ENCODE measurements around the gene BPI.
"Not testable (repeated sequence)": the region's sequence is repeated elsewhere in the genome, so short reads cannot be mapped to it uniquely, and the experiment has no call there.

BPI gene

GRCh38 chr20:38303908-38304379, at the start of gene BPI:
Gene BPI, plus strand, starts transcription at chr20:38304156. Its CDS starts 68 bp downstream, at chr20:38304224.
- no peak for DNase-seq

- not testable (repeated sequence) for DNase-seq
These were observed 49.3 kb upstream of the BPI start for GRCh38 chr20:38254621-38255020.

GRCh38 chr20:38255393-38255792, 48.6 kb upstream of the BPI start:
- no peak for DNase-seq

- DNase-seq, result no peak
These were observed 47.9 kb upstream of the BPI start for GRCh38 chr20:38256021-38256420.

DNA sequence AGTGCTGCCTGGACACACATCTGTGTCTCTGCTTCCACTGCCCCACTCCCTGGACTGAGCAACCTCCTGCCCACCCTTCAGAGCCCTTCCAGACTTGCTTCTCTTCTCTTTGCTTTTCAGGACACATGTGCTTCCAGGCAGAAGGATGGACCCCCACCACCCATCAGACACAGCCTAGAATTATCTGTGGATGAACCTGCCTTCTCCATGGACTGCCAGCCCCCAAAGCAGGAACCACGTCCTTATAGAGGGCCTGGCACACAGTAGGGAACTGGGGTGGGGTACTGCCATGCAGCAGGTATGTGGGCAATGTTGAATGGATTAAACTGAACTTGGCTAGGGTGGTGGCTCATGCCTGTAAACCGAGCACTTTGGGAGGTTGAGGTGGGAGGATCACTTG, 47.0 kb upstream of the BPI start:
- DNase-seq, result no peak

GRCh38 chr20:38258545-38259215, 45.3 kb upstream of the BPI start:
- no peak for DNase-seq

DNA sequence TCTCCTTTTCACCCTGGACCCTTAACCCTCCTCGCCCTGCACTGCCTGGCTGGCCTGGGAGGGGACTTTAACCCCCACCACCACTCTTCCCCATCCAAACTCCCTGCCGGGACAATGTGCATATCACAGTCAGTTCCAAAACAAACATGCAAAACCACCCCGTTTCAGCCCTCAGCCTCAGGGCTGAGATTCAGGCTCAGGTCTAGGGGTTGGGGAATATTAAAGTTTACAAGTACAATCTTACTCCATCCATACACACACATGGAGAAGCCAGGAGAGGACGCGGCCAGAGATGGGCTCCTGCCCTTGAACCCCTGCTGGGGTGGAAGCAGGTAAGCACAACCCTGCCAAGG, 44.0 kb upstream of the BPI start:
- DNase-seq, result no peak

DNA sequence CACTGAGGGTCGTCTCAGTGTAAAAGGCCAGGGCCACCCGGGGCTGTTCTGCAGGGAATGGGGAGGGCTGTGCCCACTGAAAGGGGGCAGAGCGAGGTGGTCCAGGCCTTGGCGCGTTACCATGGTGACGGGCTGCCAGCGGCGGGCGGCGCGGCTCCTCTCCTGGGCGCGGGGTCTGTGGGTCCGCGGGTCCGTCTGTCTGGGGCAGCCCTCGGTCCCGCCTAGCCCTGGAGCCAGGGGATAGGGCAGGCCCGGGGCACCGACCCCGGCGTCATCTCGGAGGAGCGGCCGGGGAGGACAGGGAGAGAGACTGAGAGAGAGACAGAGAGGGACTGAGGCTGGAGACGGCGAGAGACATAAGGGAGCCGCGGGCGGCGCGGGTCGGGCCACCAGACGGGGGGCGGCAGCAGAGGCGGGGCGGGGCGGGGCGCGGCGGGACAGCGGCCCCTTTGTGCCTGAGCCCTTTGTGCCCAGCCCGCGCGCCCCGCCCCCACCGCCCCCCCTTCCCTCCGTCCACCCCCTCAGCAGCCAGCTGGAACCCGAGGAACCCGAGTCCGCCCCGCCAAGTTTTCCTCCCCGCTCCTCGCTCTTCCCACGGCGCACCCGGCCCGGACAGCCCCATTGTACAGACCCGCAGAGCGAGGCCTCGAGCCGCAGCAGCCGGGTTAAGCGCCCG, 43.4 kb upstream of the BPI start, which contains the start of gene KIAA1755:
KIAA1755 (minus strand) TSS at position 358 of the 676 bp plus-strand sequence; CDS start at position 123, 235 bp downstream.
- DNase-seq, result no peak

DNA sequence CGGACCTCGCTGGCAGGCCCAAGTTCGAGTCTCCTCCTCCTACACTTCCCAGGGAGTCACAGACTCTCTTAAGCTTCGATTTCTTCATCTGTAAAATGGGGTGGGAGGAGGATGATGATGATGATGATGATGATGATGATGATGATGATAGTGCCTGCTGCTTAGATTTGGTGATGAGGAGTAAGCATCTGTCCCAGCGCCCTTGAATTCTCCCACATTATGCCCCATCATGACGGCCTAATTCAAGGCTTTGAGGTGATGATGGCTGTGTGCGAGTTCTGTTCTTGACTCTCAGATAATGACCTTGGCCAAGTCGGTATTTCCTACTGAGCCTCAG, 42.9 kb upstream of the BPI start:
- DNase-seq, result no peak

DNA sequence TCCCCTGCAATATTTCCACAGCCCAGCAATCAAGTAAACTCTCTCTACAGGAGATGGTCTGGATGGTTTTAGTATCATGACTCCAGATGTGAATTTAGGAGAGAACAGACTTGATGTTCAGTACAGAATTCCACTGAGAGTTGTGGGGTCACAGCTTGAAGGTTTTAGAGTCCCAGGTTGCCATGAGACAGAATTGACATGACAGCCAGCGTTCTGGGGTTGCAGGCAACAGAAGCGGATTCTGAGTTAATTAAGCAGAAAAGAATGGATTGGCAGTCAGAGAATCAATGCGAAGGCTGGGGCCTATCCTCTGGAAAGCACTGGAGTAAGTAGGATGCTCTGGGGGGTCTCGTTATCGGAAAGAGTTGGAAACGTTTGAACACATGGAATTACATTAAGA, 41.0 kb upstream of the BPI start:
- no peak for DNase-seq

- no peak for DNase-seq
These were observed 37.5 kb upstream of the BPI start for GRCh38 chr20:38266426-38266825.

GRCh38 chr20:38267296-38267695, 36.7 kb upstream of the BPI start:
- no peak for DNase-seq

DNA sequence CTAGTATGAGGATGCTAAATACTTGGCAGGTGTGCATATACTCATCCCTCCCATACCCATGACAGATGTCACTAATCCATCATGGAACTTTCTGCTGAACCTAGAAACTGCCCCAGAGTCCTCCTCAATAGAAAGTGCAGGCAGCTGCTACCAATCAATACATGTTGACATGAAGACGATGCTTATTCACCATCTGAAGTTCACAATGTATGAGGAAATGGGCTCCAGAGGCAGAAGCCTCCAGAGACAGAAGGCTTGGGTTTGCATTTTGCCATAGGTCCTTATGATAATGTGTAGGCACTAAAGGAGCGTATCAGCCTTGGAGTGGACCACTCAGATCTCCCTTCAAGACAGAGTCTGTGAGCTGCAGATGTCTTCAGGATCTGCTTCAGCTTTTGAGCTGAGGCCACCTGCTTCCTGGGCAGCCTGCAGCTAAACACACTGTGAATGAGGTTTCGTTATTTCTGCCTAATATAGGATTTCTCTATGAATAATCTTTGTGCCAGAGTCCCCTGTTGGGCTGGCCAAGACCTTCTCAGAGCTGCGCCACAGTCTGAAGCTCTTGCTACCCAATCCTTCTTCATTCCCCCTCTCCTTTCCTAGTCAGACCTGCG, 35.9 kb upstream of the BPI start:
- DNase-seq, result no peak

- no peak for DNase-seq
These were observed 34.9 kb upstream of the BPI start for GRCh38 chr20:38269040-38269439.

GRCh38 chr20:38269715-38270114, 34.2 kb upstream of the BPI start:
- no peak for DNase-seq

GRCh38 chr20:38270869-38271605, 32.9 kb upstream of the BPI start:
- DNase-seq, result no peak

DNA sequence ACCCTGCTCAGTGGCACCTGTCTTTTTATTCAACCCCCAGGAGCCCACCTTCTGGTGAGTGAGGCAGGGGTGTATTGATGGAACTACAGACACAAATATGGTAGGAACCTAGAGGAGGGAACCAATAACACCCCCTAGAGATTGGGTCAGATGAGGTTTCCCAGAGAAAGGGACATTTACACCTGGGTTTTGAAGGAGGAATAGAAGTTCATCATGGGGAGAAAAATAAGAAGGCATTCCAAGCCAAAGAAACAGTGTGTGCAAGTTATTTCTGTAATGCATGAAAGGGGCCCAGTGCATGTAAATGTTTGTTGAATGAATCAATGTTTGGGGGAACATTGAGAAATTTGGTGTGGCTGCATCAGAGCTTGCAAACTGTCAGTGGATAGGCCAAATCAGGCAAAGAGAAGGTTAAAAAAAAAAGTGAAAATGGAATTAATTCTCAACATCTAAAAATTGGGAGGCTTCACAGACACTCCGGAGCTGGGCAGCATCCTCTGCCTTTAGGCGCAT, 32.3 kb upstream of the BPI start:
- no peak for DNase-seq

DNA sequence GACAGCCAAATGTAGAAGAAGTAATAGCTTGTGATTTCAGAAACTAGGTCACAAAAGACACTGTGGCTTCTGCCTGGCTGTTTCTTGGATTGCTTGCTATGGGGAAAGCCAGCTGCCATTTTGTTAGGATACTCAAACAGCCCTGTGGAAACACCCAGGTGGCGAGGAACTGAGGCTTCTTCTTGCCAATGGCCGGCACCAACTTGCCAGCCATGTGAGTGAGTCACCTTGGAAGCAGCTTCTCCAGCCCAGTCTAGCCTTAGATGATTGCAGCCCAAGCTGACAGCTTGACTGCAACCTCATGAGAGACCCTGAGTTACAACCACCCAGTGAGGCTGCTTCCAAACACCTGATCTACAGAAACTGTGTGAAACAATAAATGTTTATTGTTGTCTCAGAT, 31.6 kb upstream of the BPI start:
- DNase-seq, result no peak

- DNase-seq, result no peak
These were observed 31.0 kb upstream of the BPI start for GRCh38 chr20:38272961-38273360.

DNA sequence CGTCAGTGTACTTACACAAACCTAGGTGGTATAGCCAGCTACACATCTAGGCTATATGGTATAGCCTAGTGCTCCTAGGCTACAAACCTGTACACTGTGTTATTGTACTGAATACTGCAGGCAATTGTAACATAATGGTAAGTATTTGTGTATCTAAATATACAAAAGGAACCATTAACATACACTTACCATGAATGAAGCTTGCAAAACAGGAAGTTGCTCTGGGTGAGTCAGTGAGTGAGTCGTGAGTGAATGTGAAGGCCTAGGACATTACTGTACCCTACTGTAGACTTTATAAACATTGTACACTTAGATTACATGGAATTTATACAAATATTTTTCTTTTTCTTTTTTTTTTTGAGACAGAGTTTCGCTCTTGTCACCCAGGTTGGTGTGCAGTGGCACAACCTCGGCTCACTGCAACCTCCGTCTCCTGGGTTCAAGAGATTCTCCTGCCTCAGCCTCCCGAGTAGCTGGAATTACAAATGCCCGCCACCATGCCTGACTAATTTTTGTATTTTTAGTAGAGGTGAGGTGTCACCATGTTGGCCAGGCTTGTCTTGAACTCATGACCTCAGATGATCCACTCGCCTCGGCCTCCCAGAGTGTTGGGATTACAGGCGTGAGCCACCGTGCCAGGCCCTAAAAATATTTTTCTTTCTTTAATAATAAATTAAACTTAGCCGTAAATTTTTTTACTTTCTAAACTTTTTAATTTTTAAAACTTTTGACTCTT, 28.0 kb upstream of the BPI start:
- DNase-seq, result no peak

GRCh38 chr20:38277285-38277684, 26.7 kb upstream of the BPI start:
- no peak for DNase-seq

- no peak for DNase-seq
These were observed 26.3 kb upstream of the BPI start for GRCh38 chr20:38277691-38278090.

GRCh38 chr20:38278131-38278530, 25.8 kb upstream of the BPI start:
- DNase-seq, result no peak

All from CD4-positive, alpha-beta T cell treated with Interleukin-17A for 4 hours (primary cell).